HT-29 (cell line): ENCODE data around the gene GRIK1. TPM values are rescaled to one million over a fixed set of nuclear protein-coding genes. Genes with fewer than 3 reads are reported as not detected.

ENCODE experiments used
- DNase-seq: peaks from one replicate; pipeline ENCODE4 v3.0.0-alpha.2; 2015; ENCODE audit warnings: low spot score
- total RNA-seq: library from RNA; depleted of rRNA; stranded (reverse); fragments of >200 nt; shearing (Covaris generic); gene quantifications from 2 replicates; pipeline ENCODE4 v1.2.3, GENCODE V29; 2014

Gene GRIK1
- total RNA-seq, 1 experiment from 2014 or later = not detected

DNA sequence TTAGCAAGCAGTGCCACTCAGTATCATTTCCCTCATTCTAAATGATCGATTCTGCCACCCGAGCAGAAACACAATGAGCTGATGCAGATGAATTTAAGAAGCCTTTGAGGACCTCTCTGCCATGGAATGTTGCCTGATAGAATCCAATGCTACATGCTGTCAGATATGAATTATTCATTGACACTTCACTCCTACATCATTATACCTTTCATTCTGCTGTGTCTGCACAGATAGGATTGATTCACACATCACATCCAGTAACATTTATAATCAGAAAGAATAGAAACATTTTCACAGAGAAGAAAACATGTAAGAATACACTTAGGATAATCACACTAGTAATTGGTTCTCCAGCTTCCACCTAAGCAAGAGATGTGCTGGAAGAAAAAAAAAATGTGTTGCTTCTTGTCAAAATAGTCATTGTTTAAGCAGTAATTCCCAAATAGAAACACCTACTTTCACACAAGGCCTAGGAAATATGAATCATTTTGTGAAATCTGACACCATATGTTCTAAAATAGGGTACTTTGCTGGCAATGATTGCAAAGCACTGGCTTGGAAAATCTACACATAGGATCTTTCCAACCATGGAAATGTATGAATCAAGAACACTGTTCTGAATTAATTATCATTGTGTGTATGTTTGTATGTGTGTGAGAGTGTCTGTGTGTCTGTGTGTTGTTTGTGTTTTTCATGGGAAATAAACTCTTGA, 110.1 kb downstream of the GRIK1 start:
- no peak for DNase-seq

- DNase-seq = no peak
These were observed 112.1 kb downstream of the GRIK1 start for GRCh38 chr21:29827647-29828046.

DNA sequence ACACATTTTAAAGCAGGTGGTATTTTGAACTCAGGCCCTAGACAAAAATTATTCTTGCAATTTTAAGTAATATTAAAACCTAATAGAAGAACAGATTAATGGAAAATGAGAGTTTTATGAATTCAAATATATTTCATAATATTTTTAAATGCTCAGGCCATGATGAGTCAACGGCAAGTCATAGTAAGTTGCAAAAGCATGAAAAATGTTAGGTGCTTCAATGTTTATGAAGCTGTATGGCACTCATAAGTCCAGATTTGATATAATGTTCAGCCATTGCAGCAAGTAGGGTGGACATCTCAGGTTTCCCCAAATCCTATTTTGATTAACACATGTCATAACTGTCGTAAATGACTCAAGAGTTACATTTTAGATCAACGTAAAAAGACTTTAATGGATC, 112.6 kb downstream of the GRIK1 start:
- no peak for DNase-seq

DNA sequence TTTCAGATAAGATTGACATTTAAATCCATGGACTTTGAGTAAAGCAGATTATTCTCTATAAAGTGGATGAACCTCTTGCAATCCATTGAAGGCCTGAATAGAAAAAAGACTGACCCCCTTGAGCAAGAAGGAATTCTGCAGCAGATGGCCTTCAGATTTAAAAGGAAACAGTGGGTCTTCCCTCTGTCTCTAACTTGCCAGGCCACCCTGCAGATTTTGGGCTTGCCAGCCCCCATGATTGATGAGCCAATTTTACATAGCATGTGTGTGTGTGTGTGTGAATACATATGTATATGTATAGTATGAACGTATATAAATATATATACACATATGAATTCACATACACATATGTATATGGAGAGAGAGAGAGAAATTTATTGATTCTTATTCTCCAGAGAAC, 113.4 kb downstream of the GRIK1 start:
- DNase-seq = no peak

- no peak for DNase-seq
These were observed 113.9 kb downstream of the GRIK1 start for GRCh38 chr21:29825936-29826335.

- no peak for DNase-seq
These were observed 114.5 kb downstream of the GRIK1 start for GRCh38 chr21:29825345-29825744.

DNA sequence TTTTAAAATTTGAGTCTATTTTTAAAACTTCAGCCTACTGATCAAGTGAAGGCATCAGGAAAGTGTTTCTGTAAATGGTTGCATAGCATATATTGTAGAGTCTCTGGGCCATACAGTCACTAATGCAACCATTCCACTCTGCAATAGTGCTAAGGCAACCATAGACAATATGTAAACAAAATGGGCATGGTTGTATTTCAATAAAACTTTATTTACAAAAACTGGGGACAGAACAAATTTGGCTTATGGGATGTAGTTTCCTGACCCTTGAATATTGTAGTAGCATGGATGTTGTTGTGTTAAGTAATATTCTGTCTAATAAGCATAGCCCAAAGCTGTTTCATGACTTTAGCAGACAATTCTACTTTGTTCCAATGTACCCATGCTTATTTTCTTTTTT, 117.7 kb downstream of the GRIK1 start:
- DNase-seq = no peak

- DNase-seq = no peak
These were observed 118.6 kb downstream of the GRIK1 start for GRCh38 chr21:29821230-29821629.

GRCh38 chr21:29819675-29820326, 120.0 kb downstream of the GRIK1 start:
- DNase-seq = no peak

DNA sequence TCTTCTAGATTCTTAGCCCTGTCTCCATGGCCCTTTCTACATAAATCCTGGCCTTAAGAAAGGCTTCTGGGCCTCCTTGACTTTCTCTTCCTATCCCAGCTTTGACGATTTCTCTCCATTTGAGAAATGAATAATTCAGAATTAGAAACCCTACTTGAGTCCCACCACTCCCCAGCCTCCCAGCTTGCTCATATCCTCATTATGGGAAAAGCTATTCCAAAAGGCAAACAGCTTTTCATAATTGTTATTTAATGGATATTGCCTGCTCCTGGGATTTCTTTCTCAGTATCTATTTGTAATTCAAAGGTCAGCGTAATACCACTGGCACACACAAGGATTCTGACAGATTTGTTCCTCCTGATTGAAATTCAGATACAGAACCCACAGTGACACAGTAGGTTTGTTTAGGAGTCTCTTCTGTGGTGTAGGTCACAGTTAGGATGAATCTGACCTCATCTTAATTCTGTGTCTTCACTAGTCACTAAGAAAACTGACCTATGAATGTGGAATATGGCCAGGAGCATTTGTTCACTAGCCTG, 121.3 kb downstream of the GRIK1 start:
- no peak for DNase-seq

- no peak for DNase-seq
These were observed 122.3 kb downstream of the GRIK1 start for GRCh38 chr21:29817450-29817849.

DNA sequence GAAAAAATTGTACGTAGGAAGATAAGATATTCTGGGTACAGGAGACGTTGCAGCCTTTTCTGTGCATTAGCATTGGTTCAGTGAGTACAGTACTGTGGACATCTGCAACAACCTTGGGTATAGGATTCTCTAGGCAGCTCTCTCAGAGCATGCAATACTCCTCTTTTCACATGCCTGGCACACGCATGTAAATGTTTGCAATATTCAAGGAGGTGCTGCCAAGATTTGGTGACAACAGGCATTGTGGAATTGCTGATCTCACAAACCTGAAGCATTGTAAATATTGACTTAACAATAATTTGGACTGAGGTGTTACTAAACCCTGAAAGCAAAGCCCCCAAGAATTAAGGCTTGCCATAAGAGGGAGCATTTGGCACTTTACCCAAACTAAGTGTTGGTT, 126.8 kb downstream of the GRIK1 start:
- DNase-seq = no peak

DNA sequence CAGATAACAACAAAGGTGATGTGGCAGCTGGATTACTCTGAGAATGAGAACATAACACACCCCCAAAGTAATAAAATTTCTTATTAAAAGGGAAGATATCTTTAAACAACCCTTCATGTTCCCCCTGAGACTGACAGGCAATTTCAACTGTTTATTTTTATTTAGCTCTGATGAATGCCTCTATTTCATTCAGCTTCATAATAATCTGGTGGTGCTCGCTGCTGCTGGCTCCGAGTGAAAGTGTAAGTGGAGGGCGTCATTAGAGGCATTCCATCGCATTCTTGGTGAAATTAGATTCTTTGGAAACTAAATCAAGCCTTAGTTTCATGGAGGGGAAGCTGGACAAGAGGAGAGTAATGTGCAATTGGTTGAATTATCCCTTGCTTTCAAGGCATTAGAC, 128.9 kb downstream of the GRIK1 start:
- no peak for DNase-seq

DNA sequence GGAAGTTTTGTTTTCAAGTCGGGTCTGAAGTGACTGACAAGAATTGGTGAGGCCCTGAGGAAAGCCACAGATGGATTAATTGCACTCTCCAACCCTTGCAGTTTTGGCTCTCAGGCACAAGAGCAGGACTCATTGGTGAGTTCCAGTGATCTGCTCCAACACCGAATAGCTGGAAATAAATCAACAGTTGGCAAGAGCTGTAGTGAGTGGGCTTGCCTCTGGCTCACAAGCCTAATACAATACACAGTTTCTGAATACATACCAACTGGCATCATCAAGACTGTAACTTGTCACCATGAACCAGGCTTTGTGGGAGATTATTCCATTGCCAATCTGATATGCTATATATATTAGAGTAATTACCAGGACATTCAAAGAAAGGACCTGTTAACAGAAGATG, 131.6 kb downstream of the GRIK1 start:
- DNase-seq = no peak

GRCh38 chr21:29805105-29805504, 134.7 kb downstream of the GRIK1 start:
- no peak for DNase-seq

GRCh38 chr21:29803191-29803590, 136.6 kb downstream of the GRIK1 start:
- no peak for DNase-seq

- DNase-seq = no peak
These were observed 138.7 kb downstream of the GRIK1 start for GRCh38 chr21:29801122-29801521.

GRCh38 chr21:29800056-29800455, 139.7 kb downstream of the GRIK1 start:
- DNase-seq = no peak

GRCh38 chr21:29798840-29799239, 141.0 kb downstream of the GRIK1 start:
- no peak for DNase-seq

DNA sequence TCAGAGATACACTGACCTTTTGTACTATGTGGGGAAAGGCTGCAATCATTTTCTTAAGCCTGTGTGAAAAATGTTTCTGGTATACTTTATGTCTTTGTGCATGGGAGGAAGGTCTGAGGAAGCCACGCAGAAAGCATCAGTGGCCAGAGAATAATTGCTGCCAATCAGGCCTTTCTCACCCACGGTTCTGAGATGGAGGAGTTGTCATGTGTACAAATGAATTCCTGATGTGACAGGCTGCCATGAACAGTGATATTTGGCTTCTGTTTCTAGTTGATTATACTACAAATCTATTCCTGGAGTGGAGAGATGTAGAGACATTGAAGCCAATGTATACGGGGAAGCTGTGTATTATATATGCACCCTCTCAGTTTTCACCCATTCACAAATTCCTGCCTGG, 142.6 kb downstream of the GRIK1 start:
- DNase-seq = no peak

GRCh38 chr21:29793712-29794111, 146.1 kb downstream of the GRIK1 start:
- DNase-seq = no peak

DNA sequence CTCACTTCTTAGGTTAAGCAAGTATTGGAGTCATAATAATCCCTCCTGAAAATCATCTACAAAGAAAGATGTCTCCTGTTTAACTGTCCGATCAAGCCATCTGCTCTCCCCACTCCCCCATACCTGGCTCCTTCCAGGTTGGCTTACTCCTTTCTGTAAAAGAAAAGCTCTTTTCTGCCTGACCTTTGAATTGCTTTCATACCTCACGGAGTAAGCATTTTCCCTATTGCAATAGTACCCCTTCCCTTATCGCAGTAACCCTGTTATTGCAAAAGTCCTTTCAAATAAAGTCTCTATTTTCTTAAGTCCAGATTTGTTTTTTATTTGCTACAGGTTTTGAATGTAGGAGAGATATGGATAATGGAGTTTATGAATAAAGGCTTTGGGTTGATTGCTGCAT, 150.4 kb downstream of the GRIK1 start:
- DNase-seq = no peak

GRCh38 chr21:29788752-29789151, 151.0 kb downstream of the GRIK1 start:
- DNase-seq = no peak
